HepG2 (cell line): ENCODE data around the gene MPV17L2. TPM values are rescaled to one million over a fixed set of nuclear protein-coding genes. Genes with fewer than 3 reads are reported as not detected.
A peak's percentile ranks its signal among the peaks of the same experiment; 100 is the strongest.

ENCODE experiments used
- ARNT ChIP-seq: fragments of 450-650 bp; IDR thresholded peaks from 2 replicates; pipeline ENCODE4 v1.6.1; 2017
- ATF5 ChIP-seq: sonication (generic); formaldehyde crosslinking; IDR thresholded peaks from 2 replicates; pipeline ENCODE4 v1.4.0; 2020; ENCODE audit warnings: mild to moderate bottlenecking, low read depth, missing genetic modification reagents
- ATRX ChIP-seq: sonication (generic); formaldehyde crosslinking; IDR thresholded peaks from 2 replicates; pipeline ENCODE4 v1.4.0; 2020; ENCODE audit warnings: missing genetic modification reagents, borderline replicate concordance
- CAMTA2 ChIP-seq: sonication (generic); formaldehyde crosslinking; IDR thresholded peaks from 2 replicates; pipeline ENCODE4 v1.4.0; 2020; ENCODE audit warnings: mild to moderate bottlenecking, missing genetic modification reagents, borderline replicate concordance
- FOSL2 ChIP-seq: sonication (generic); formaldehyde crosslinking; IDR thresholded peaks from 2 replicates; pipeline ENCODE4 v1.4.0; 2020; ENCODE audit warnings: missing genetic modification reagents
- KDM2A ChIP-seq: sonication (generic); formaldehyde crosslinking; IDR thresholded peaks from 2 replicates; pipeline ENCODE4 v1.4.0; 2020; ENCODE audit warnings: low read depth, missing genetic modification reagents, borderline replicate concordance
- LBX2 ChIP-seq: sonication (generic); formaldehyde crosslinking; IDR thresholded peaks from 2 replicates; pipeline ENCODE4 v1.5.0; 2020; ENCODE audit warnings: missing genetic modification reagents, mild to moderate bottlenecking, borderline replicate concordance
- NFRKB ChIP-seq: fragments of 450-650 bp; IDR thresholded peaks from 2 replicates; pipeline ENCODE4 v1.6.1; 2017
- NR3C1 ChIP-seq: sonication (generic); formaldehyde crosslinking; IDR thresholded peaks from 2 replicates; pipeline ENCODE4 v1.4.0; 2020; ENCODE audit warnings: missing genetic modification reagents
- RNF219 ChIP-seq: sonication (generic); formaldehyde crosslinking; IDR thresholded peaks from 2 replicates; pipeline ENCODE4 v1.5.0; 2020; ENCODE audit warnings: mild to moderate bottlenecking, missing genetic modification reagents
- THAP11 ChIP-seq: IDR thresholded peaks from 2 replicates; pipeline ENCODE4 v1.6.1; 2016; ENCODE audit warnings: missing biosample characterization, missing genetic modification reagents
- U2AF1 ChIP-seq: fragments of 200-400 bp; formaldehyde crosslinking; optimal IDR thresholded peaks from 2 replicates; pipeline ENCODE3; 2017; ENCODE audit warnings: mild to moderate bottlenecking, low read depth, low read length
- U2AF2 ChIP-seq: fragments of 200-400 bp; formaldehyde crosslinking; IDR thresholded peaks from 2 replicates; pipeline ENCODE4 v1.6.1; 2017; ENCODE audit warnings: low read depth, mild to moderate bottlenecking, low read length
- WIZ ChIP-seq: sonication (generic); formaldehyde crosslinking; IDR thresholded peaks from 2 replicates; pipeline ENCODE4 v1.5.1; 2020; ENCODE audit warnings: mild to moderate bottlenecking, missing genetic modification reagents
- ZBTB2 ChIP-seq: sonication (generic); formaldehyde crosslinking; IDR thresholded peaks from 2 replicates; pipeline ENCODE4 v1.8.0; 2022; ENCODE audit warnings: low read depth, missing genetic modification reagents
- ZBTB3 ChIP-seq: sonication (generic); formaldehyde crosslinking; IDR thresholded peaks from 2 replicates; pipeline ENCODE4 v1.4.0; 2020; ENCODE audit warnings: low read depth, mild to moderate bottlenecking, moderate library complexity, missing genetic modification reagents, borderline replicate concordance
- ZBTB39 ChIP-seq: sonication (generic); formaldehyde crosslinking; IDR thresholded peaks from 2 replicates; pipeline ENCODE4 v1.5.0; 2020; ENCODE audit warnings: missing genetic modification reagents
- ZFP36L2 ChIP-seq: sonication (generic); formaldehyde crosslinking; IDR thresholded peaks from 2 replicates; pipeline ENCODE4 v1.4.0; 2020; ENCODE audit warnings: missing genetic modification reagents
- ZNF253 ChIP-seq: sonication (generic); formaldehyde crosslinking; IDR thresholded peaks from 2 replicates; pipeline ENCODE4 v1.8.0; 2022; ENCODE audit warnings: mild to moderate bottlenecking, missing genetic modification reagents, borderline replicate concordance
- ZNF558 ChIP-seq: sonication (generic); formaldehyde crosslinking; IDR thresholded peaks from 2 replicates; pipeline ENCODE4 v1.9.0; 2022; ENCODE audit warnings: mild to moderate bottlenecking, missing genetic modification reagents, borderline replicate concordance
- ZNF629 ChIP-seq: sonication (generic); formaldehyde crosslinking; conservative IDR thresholded peaks from 2 replicates; pipeline ENCODE4 v1.5.0; 2020; ENCODE audit warnings: missing genetic modification reagents
- ZNF746 ChIP-seq: sonication (generic); formaldehyde crosslinking; IDR thresholded peaks from 2 replicates; pipeline ENCODE4 v1.8.0; 2022; ENCODE audit warnings: mild to moderate bottlenecking, missing genetic modification reagents
- ZNF772 ChIP-seq: sonication (generic); formaldehyde crosslinking; IDR thresholded peaks from 2 replicates; pipeline ENCODE4 v1.5.0; 2020; ENCODE audit warnings: mild to moderate bottlenecking, missing genetic modification reagents
- ZNF773 ChIP-seq: sonication (generic); formaldehyde crosslinking; IDR thresholded peaks from 2 replicates; pipeline ENCODE4 v1.4.0; 2020; ENCODE audit warnings: missing genetic modification reagents, borderline replicate concordance
- polyA plus RNA-seq, 8 experiments: library from polyadenylated mRNA; depleted of rRNA in 3 of 8; stranded (reverse) in 7 of 8; unstranded in 1 of 8; fragments of >200 nt; fragmentation: Illumina TruSeq in 4 of 8; extraction: Trizol in 4 of 8; gene quantifications; 2 replicates each; pipeline versions ENCODE4 v1.2.1 to v1.2.3, GENCODE V29; 2011 to 2016; ENCODE audit warnings: low read depth in 4 of 8, missing spikeins in 1 of 8, mixed read lengths in 1 of 8; ENCODE audit not compliant: insufficient read depth in 1 of 8
- total RNA-seq, 5 experiments: library from RNA; depleted of rRNA; stranded (reverse); fragments of >200 nt; fragmentation: Illumina TruSeq; extraction: Trizol; gene quantifications; 2 replicates each; pipeline ENCODE4 v1.2.3, GENCODE V29; 2016; ENCODE audit warnings: low read depth in 1 of 5

The MPV17L2 gene
- total and polyA plus RNA-seq, 2 of the 13 experiments (the other 11 are each of a cell fraction or from before 2014, with no cell fraction given): 13.6 to 16.7 TPM

DNA sequence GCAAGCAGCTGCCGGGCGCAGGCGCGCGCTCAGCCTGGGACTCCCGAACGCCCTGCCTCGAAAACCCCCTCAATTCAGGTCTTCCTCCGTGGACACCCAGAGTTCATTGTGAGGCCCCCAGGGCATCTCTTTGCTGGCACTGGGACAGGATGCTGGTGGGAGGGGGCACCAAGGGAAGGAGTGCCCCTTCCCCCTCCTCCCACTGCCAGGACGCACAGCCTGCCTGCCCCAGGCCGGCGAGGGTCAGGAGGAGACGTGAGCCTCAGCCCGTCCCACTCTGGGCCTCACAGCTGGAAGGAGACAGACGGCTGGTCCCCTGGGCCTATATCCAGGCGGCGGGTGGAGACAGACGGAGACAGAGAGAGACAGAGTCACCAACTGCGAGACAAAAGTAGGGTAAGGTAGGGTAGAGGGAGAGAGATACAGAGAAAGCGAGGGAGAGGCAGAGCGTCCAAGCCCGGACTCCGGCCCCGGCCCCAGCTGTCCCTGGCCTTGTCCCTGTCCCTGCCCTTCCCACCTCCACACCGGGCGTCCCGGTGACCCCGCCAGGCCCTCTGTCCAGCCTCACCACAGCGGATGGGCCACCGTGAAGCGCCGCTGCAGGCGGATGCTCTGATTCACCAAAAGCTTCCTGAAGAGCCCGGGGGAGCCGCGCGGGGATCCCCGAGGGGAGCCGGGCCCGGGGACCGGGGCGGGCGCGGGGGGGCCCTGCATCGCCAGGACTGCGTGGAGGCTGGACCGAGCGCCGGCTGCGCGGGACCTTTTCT lies 32.9 kb downstream of the MPV17L2 start, which contains the start of gene PDE4C (continued):
- TF ChIP-seq WIZ (CRISPR knock-in tag) (no peak; the same call in 1 of the 2 replicates), ZNF746 (CRISPR knock-in tag) (no peak), THAP11 (CRISPR knock-in tag) (no peak), ZFP36L2 (no peak), U2AF1 (no peak), NR3C1 (no peak), ZNF772 (no peak), ZBTB3 (CRISPR knock-in tag) (no peak), ATRX (CRISPR knock-in tag) (no peak), NFRKB (no peak), ZBTB2 (no peak), ZNF629 (no peak), U2AF2 (no peak), ATF5 (no peak), LBX2 (no peak), FOSL2 (CRISPR knock-in tag) (no peak), ZNF773 (no peak), ZBTB39 (CRISPR knock-in tag) (no peak), ZNF558 (CRISPR knock-in tag) (no peak), ARNT (no peak), RNF219 (CRISPR knock-in tag) (no peak), ZNF253 (CRISPR knock-in tag) (no peak), CAMTA2 (CRISPR knock-in tag) (no peak), KDM2A (peak; percentile 31; the same call in 1 of the 2 replicates)
